Uterus (tissue), 4 donors: ENCODE results near the gene MANF. TPM values are rescaled to one million over a fixed set of nuclear protein-coding genes. Genes with fewer than 3 reads are reported as not detected.

ENCODE experiments used
- DNase-seq, 2 donors: peaks; one replicate each; pipeline ENCODE4 v3.0.0-alpha.2; 2019 to 2020
- H3K27ac ChIP-seq, 2 donors: fragments of 200-600 bp; sonication (generic); 1 replicate in 1 of 2; 2 replicates in 1 of 2; pipeline ENCODE4 v1.5.1; 2016 to 2018
- H3K27me3 ChIP-seq, 2 donors: fragments of 200-600 bp; sonication (generic); one replicate each; pipeline ENCODE4 v1.5.1; 2018 to 2019; ENCODE audit warnings: control low read depth in 1 of 2
- H3K36me3 ChIP-seq, 2 donors: fragments of 200-600 bp; sonication (generic); one replicate each; pipeline ENCODE4 v1.5.1; 2019; ENCODE audit warnings: control low read depth in 1 of 2
- H3K4me1 ChIP-seq, 2 donors: fragments of 200-600 bp; sonication (generic); one replicate each; pipeline ENCODE4 v1.5.1; 2018 to 2019; ENCODE audit warnings: control low read depth in 1 of 2
- H3K4me3 ChIP-seq, 2 donors: fragments of 200-600 bp; sonication (generic); 1 replicate in 1 of 2; 2 replicates in 1 of 2; pipeline ENCODE4 v1.5.1; 2018 to 2019; ENCODE audit warnings: mild to moderate bottlenecking in 1 of 2
- H3K9me3 ChIP-seq, 2 donors: fragments of 200-600 bp; sonication (generic); one replicate each; pipeline ENCODE4 v1.5.1; 2019; ENCODE audit warnings: control low read depth in 1 of 2
- CTCF ChIP-seq, 4 experiments: fragments of 200-600 bp in 2 of 4; fragments of 450-650 bp in 2 of 4; sonication (generic) in 2 of 4; IDR thresholded peaks; one replicate each; pipeline ENCODE4 v1.5.1; 2016 to 2019; ENCODE audit warnings: antibody characterized with exemption in 4 of 4, mild to moderate bottlenecking in 2 of 4, moderate library complexity in 1 of 4
- POLR2A ChIP-seq, 2 donors: fragments of 450-650 bp; IDR thresholded peaks; one replicate each; pipeline ENCODE4 v1.6.1; 2016; ENCODE audit warnings: antibody characterized with exemption in 2 of 2, mild to moderate bottlenecking in 1 of 2, moderate library complexity in 1 of 2
- intact Hi-C: fragments of 100-400 bp; cut with DNase I; formaldehyde crosslinking; loops from one replicate; pipeline ENCODE4 v1.15.1; 2023; ENCODE audit warnings: low total_unique reads
- total RNA-seq, 4 donors: library from RNA; depleted of rRNA in 3 of 4; stranded (reverse); fragments of >200 nt in 3 of 4; gene quantifications; one replicate each; pipeline versions ENCODE4 v1.1.0 to v1.2.4, GENCODE V29; 2014 to 2023
- donor health status: DM: yes; HTN: yes; CAD: no.

The MANF gene
- total RNA-seq, 4 donors from 2014 or later, result 14.7 to 60.6 (median 28.8) TPM

- TF ChIP-seq POLR2A (IDR thresholded peaks at IDR 0.05) (no peak), CTCF (IDR thresholded peaks at IDR 0.05) (no peak)
- no peaks in the 10 kb centered on the region for H3K27me3 ChIP-seq
- H3K36me3 ChIP-seq, result no peaks in the 10 kb centered on the region
- no peak overlapping the region for H3K4me3 ChIP-seq
- no peak for DNase-seq
- H3K27ac ChIP-seq, result no peak overlapping the region
- peaks cover 0 to 6% of the 10 kb centered on the region in 2 donors for H3K4me1 ChIP-seq
- no peaks in the 10 kb centered on the region for H3K9me3 ChIP-seq
- intact Hi-C loops, result no loop called here
These were observed 12.3 kb downstream of the MANF start for GRCh38 chr3:51397392-51397791.

GRCh38 chr3:51398595-51399310, 13.7 kb downstream of the MANF start:
- H3K27me3 ChIP-seq, result no peaks in the 10 kb centered on the region
- no peaks in the 10 kb centered on the region for H3K9me3 ChIP-seq
- intact Hi-C loops, result no loop called here
- H3K27ac ChIP-seq, result no peak overlapping the region
- no peaks in the 10 kb centered on the region for H3K4me1 ChIP-seq
- H3K36me3 ChIP-seq, result no peaks in the 10 kb centered on the region
- DNase-seq, result no peak
- TF ChIP-seq POLR2A (IDR thresholded peaks at IDR 0.05) (no peak), CTCF (IDR thresholded peaks at IDR 0.05) (no peak)
- H3K4me3 ChIP-seq, result no peak overlapping the region

GRCh38 chr3:51400166-51400565, 15.1 kb downstream of the MANF start:
- Histone ChIP-seq H3K36me3 (no peaks in the 10 kb centered on the region), H3K9me3 (no peaks in the 10 kb centered on the region), H3K27me3 (no peaks in the 10 kb centered on the region), H3K4me3 (no peak overlapping the region), H3K4me1 (no peaks in the 10 kb centered on the region), H3K27ac (no peak overlapping the region)
- TF ChIP-seq CTCF (IDR thresholded peaks at IDR 0.05) (no peak), POLR2A (IDR thresholded peaks at IDR 0.05) (no peak)
- intact Hi-C loops, result no loop called here
- DNase-seq, result no peak

GRCh38 chr3:51401735-51402134, 16.6 kb downstream of the MANF start:
- H3K36me3 ChIP-seq, result no peaks in the 10 kb centered on the region
- DNase-seq, result no peak
- no peak for TF ChIP-seq POLR2A (IDR thresholded peaks at IDR 0.05)
- TF ChIP-seq CTCF (IDR thresholded peaks at IDR 0.05), result no peak
- H3K9me3 ChIP-seq, result no peaks in the 10 kb centered on the region
- no peak overlapping the region for H3K27ac ChIP-seq
- H3K4me1 ChIP-seq, result no peaks in the 10 kb centered on the region
- intact Hi-C loops, result no loop called here
- no peaks in the 10 kb centered on the region for H3K27me3 ChIP-seq
- no peak overlapping the region for H3K4me3 ChIP-seq

GRCh38 chr3:51403675-51404074, 18.6 kb downstream of the MANF start:
- no peak for TF ChIP-seq CTCF (IDR thresholded peaks at IDR 0.05)
- TF ChIP-seq POLR2A (IDR thresholded peaks at IDR 0.05), result no peak
- no peak for DNase-seq
- H3K36me3 ChIP-seq, result no peaks in the 10 kb centered on the region

More at GRCh38 chr3:51403675-51404074, 18.6 kb downstream of the MANF start:
- intact Hi-C loops, result no loop called here
- no peak overlapping the region for H3K27ac ChIP-seq
- H3K9me3 ChIP-seq, result no peaks in the 10 kb centered on the region
- H3K4me1 ChIP-seq, result no peaks in the 10 kb centered on the region
- no peaks in the 10 kb centered on the region for H3K27me3 ChIP-seq
- no peak overlapping the region for H3K4me3 ChIP-seq
